Mesendoderm (in vitro differentiated cells): Measurements from ENCODE around the gene QDPR.
"Not testable (repeated sequence)": the region's sequence is repeated elsewhere in the genome, so short reads cannot be mapped to it uniquely, and the experiment has no call there.

Experiments
- DNase-seq: peaks from one replicate; pipeline ENCODE4 v3.0.0; 2013
- H2AK5ac ChIP-seq: 2 replicates; pipeline ENCODE4 v1.6.1; 2013; ENCODE audit warnings: low read length, inconsistent platforms
- H2BK120ac ChIP-seq: 2 replicates; pipeline ENCODE4 v1.6.1; 2013; ENCODE audit warnings: low read depth, mild to moderate bottlenecking, low read length, moderate library complexity, mixed read lengths
- H2BK15ac ChIP-seq: replicated peaks from 2 replicates; pipeline ENCODE4 v1.6.1; 2013; ENCODE audit warnings: low read depth, mild to moderate bottlenecking, moderate library complexity
- H2BK5ac ChIP-seq: 2 replicates; pipeline ENCODE4 v1.6.1; 2013; ENCODE audit warnings: low read length, inconsistent platforms
- H3K18ac ChIP-seq: 2 replicates; pipeline ENCODE4 v1.6.1; 2013; ENCODE audit warnings: mild to moderate bottlenecking, low read length, mixed read lengths
- H3K23ac ChIP-seq: one replicate; pipeline ENCODE4 v1.6.1; 2013; ENCODE audit warnings: low read length
- H3K27ac ChIP-seq: 2 replicates; pipeline ENCODE4 v1.5.1; 2013; ENCODE audit warnings: low read depth, mild to moderate bottlenecking, inconsistent platforms, low read length, moderate library complexity
- H3K27me3 ChIP-seq: 2 replicates; pipeline ENCODE4 v1.6.1; 2013; ENCODE audit warnings: low read length, control low read depth, mild to moderate bottlenecking, inconsistent platforms; ENCODE audit not compliant: insufficient read depth, poor library complexity
- H3K36me3 ChIP-seq: 2 replicates; pipeline ENCODE4 v1.6.1; 2013; ENCODE audit warnings: low read length, inconsistent platforms; ENCODE audit not compliant: control insufficient read depth, insufficient read depth
- H3K4ac ChIP-seq: one replicate; pipeline ENCODE4 v1.6.1; 2013; ENCODE audit warnings: low read depth, mild to moderate bottlenecking, low read length, moderate library complexity
- H3K4me1 ChIP-seq: 2 replicates; pipeline ENCODE4 v1.6.1; 2013; ENCODE audit warnings: low read depth, low read length, inconsistent platforms; ENCODE audit not compliant: control insufficient read depth
- H3K4me2 ChIP-seq: 2 replicates; pipeline ENCODE4 v1.6.1; 2013; ENCODE audit warnings: low read length
- H3K4me3 ChIP-seq: 2 replicates; pipeline ENCODE4 v1.5.1; 2013; ENCODE audit warnings: mild to moderate bottlenecking, low read length
- H3K56ac ChIP-seq: one replicate; pipeline ENCODE4 v1.6.1; 2013; ENCODE audit warnings: low read length
- H3K79me1 ChIP-seq: 2 replicates; pipeline ENCODE4 v1.6.1; 2013; ENCODE audit warnings: low read length, inconsistent platforms
- H3K79me2 ChIP-seq: 2 replicates; pipeline ENCODE4 v1.6.1; 2013; ENCODE audit warnings: mild to moderate bottlenecking, low read length; ENCODE audit not compliant: control insufficient read depth, insufficient read depth
- H3K9ac ChIP-seq: 2 replicates; pipeline ENCODE4 v1.6.1; 2013; ENCODE audit warnings: low read length, inconsistent platforms
- H4K5ac ChIP-seq: one replicate; pipeline ENCODE4 v1.6.1; 2013; ENCODE audit warnings: low read length
- H4K8ac ChIP-seq: one replicate; pipeline ENCODE4 v1.6.1; 2013; ENCODE audit warnings: low read depth, mild to moderate bottlenecking, control low read depth, low read length, moderate library complexity
- WGBS: extraction: QIAGEN DNeasy Blood & Tissue Kit; methylation state at CpG from one replicate; pipeline ENCODE4 v1.1.7; 2013; ENCODE audit warnings: low lambda C conversion rate, missing lambda C conversion rate; ENCODE audit not compliant: insufficient coverage; ENCODE audit errors: extremely low coverage; 5-methylcytosine and 5-hydroxymethylcytosine counted together

The QDPR gene

GRCh38 chr4:17447675-17448298, 64.1 kb downstream of the QDPR start:
- no peak overlapping the region for H2BK5ac ChIP-seq
- no peak overlapping the region for H3K4me2 ChIP-seq
- no peaks in the 10 kb centered on the region for H3K4me1 ChIP-seq
- H2BK120ac ChIP-seq: no peak overlapping the region
- no peak overlapping the region for H4K5ac ChIP-seq
- H3K18ac ChIP-seq: no peak overlapping the region
- no peak overlapping the region for H2BK15ac ChIP-seq
- no peak overlapping the region for H3K23ac ChIP-seq
- H3K4me3 ChIP-seq: no peak overlapping the region
- no peaks in the 10 kb centered on the region for H3K79me2 ChIP-seq
- no peak overlapping the region for H2AK5ac ChIP-seq
- no peak overlapping the region for H3K4ac ChIP-seq
- no peak overlapping the region for H4K8ac ChIP-seq
- H3K27ac ChIP-seq: no peak overlapping the region
- DNase-seq: peak; percentile 83
- H3K27me3 ChIP-seq: no peaks in the 10 kb centered on the region
- no peak overlapping the region for H3K56ac ChIP-seq
- H3K9ac ChIP-seq: no peak overlapping the region
- H3K79me1 ChIP-seq: no peaks in the 10 kb centered on the region
- no peaks in the 10 kb centered on the region for H3K36me3 ChIP-seq

GRCh38 chr4:17447056-17447455, 64.8 kb downstream of the QDPR start:
- Histone ChIP-seq H2BK5ac (no peak overlapping the region), H3K36me3 (no peaks in the 10 kb centered on the region), H3K79me1 (no peaks in the 10 kb centered on the region), H3K27ac (no peak overlapping the region), H3K9ac (no peak overlapping the region), H3K79me2 (no peaks in the 10 kb centered on the region), H4K8ac (no peak overlapping the region), H3K18ac (no peak overlapping the region), H2BK120ac (no peak overlapping the region), H2AK5ac (no peak overlapping the region), H3K56ac (no peak overlapping the region), H3K27me3 (no peaks in the 10 kb centered on the region), H2BK15ac (no peak overlapping the region), H3K4me3 (no peak overlapping the region), H3K4ac (no peak overlapping the region), H3K4me1 (no peaks in the 10 kb centered on the region), H3K4me2 (no peak overlapping the region), H3K23ac (no peak overlapping the region), H4K5ac (no peak overlapping the region)
- DNase-seq: no peak
- WGBS: no CpG with 5 or more reads among the region's 5 CpGs

GRCh38 chr4:17442477-17442876, 69.4 kb downstream of the QDPR start:
- H3K4me3 ChIP-seq, H3K4ac ChIP-seq, H3K27me3 ChIP-seq, H3K4me2 ChIP-seq, H2BK15ac ChIP-seq, H2BK120ac ChIP-seq, H3K36me3 ChIP-seq, H4K5ac ChIP-seq, H3K27ac ChIP-seq, H2BK5ac ChIP-seq, H3K18ac ChIP-seq, H2AK5ac ChIP-seq, H4K8ac ChIP-seq, H3K4me1 ChIP-seq, DNase-seq, H3K56ac ChIP-seq, H3K9ac ChIP-seq, H3K23ac ChIP-seq, H3K79me2 ChIP-seq, H3K79me1 ChIP-seq: not testable (repeated sequence)
- WGBS: no CpG with 5 or more reads among the region's 1 CpG

- no peak overlapping the region for H3K18ac ChIP-seq
- no peak overlapping the region for H3K9ac ChIP-seq
- no peak overlapping the region for H3K23ac ChIP-seq
- no peak overlapping the region for H4K8ac ChIP-seq
- H3K27ac ChIP-seq: no peak overlapping the region
- H3K4ac ChIP-seq: no peak overlapping the region
- H2BK120ac ChIP-seq: no peak overlapping the region
- no peak overlapping the region for H2BK5ac ChIP-seq
- DNase-seq: no peak
- WGBS: no CpG with 5 or more reads among the region's 11 CpGs
- H3K79me2 ChIP-seq: no peaks in the 10 kb centered on the region
- no peak overlapping the region for H3K4me2 ChIP-seq
- no peaks in the 10 kb centered on the region for H3K36me3 ChIP-seq
- no peak overlapping the region for H2BK15ac ChIP-seq
- no peaks in the 10 kb centered on the region for H3K4me1 ChIP-seq
- no peaks in the 10 kb centered on the region for H3K27me3 ChIP-seq
- H4K5ac ChIP-seq: no peak overlapping the region
- H3K4me3 ChIP-seq: no peak overlapping the region
- no peak overlapping the region for H2AK5ac ChIP-seq
- H3K56ac ChIP-seq: no peak overlapping the region
- H3K79me1 ChIP-seq: no peaks in the 10 kb centered on the region
Observed at GRCh38 chr4:17437396-17437795, 74.5 kb downstream of the QDPR start.

- H3K18ac ChIP-seq: no peak overlapping the region
- H2AK5ac ChIP-seq: no peak overlapping the region
- no CpG with 5 or more reads among the region's 28 CpGs for WGBS
- no peaks in the 10 kb centered on the region for H3K79me2 ChIP-seq
- H3K9ac ChIP-seq: no peak overlapping the region
- H3K4me2 ChIP-seq: no peak overlapping the region
- H2BK5ac ChIP-seq: no peak overlapping the region
- no peaks in the 10 kb centered on the region for H3K4me1 ChIP-seq
- H3K23ac ChIP-seq: no peak overlapping the region
- no peak overlapping the region for H3K27ac ChIP-seq
- H3K4me3 ChIP-seq: no peak overlapping the region
- no peaks in the 10 kb centered on the region for H3K36me3 ChIP-seq
- H4K8ac ChIP-seq: no peak overlapping the region
- no peaks in the 10 kb centered on the region for H3K27me3 ChIP-seq
- no peak overlapping the region for H3K4ac ChIP-seq
- no peak for DNase-seq
- no peak overlapping the region for H3K56ac ChIP-seq
- no peak overlapping the region for H4K5ac ChIP-seq
- H3K79me1 ChIP-seq: no peaks in the 10 kb centered on the region
- no peak overlapping the region for H2BK120ac ChIP-seq
- no peak overlapping the region for H2BK15ac ChIP-seq
Observed at GRCh38 chr4:17436750-17437090, 75.2 kb downstream of the QDPR start.
